Pancreas (tissue), 10 donors: ENCODE results near the gene APOL1. TPM values are rescaled to one million over a fixed set of nuclear protein-coding genes. Genes with fewer than 3 reads are reported as not detected.

Experiments used
- ATAC-seq, 4 donors: fragments of 200-7000 bp; cut with Tn5 transposase; one replicate each; pipeline versions ENCODE4 v1.8.0 to v1.9.1; 2020; ENCODE audit warnings: mild to moderate bottlenecking in 4 of 4, moderate library complexity in 4 of 4
- DNase-seq, 6 donors: peaks; one replicate each; pipeline ENCODE4 v3.0.0-alpha.2; 2020
- FAIRE-seq: peaks from 2 replicates; lab custom pipeline; 2012; peaks lifted over from hg19 to GRCh38; lab: Jason Lieb, UNC
- H3K27ac ChIP-seq, 4 donors: fragments of 200-600 bp; sonication (generic); 1 replicate in 3 of 4; 2 replicates in 1 of 4; pipeline versions ENCODE4 v1.5.0 to v1.8.0; 2020
- H3K27me3 ChIP-seq, 4 donors: fragments of 200-600 bp; one replicate each; pipeline ENCODE4 v1.8.0; 2021
- H3K36me3 ChIP-seq, 3 donors: fragments of 200-600 bp; sonication (generic) in 1 of 3; one replicate each; pipeline versions ENCODE4 v1.5.0 to v1.8.0; 2020 to 2021
- H3K4me1 ChIP-seq, 3 donors: fragments of 200-600 bp; one replicate each; pipeline ENCODE4 v1.8.0; 2021
- H3K4me3 ChIP-seq, 4 donors: fragments of 200-600 bp; sonication (generic) in 2 of 4; one replicate each; pipeline versions ENCODE4 v1.5.0 to v1.8.0; 2020 to 2021
- H3K9me3 ChIP-seq, 4 donors: fragments of 200-600 bp; one replicate each; pipeline ENCODE4 v1.8.0; 2021
- CTCF ChIP-seq, 4 donors: fragments of 200-600 bp; sonication (generic) in 3 of 4; IDR thresholded peaks; one replicate each; pipeline versions ENCODE4 v1.5.0 to v1.8.0; 2021; ENCODE audit warnings: antibody characterized with exemption in 4 of 4
- WGBS, 2 donors: extraction: QIAGEN DNeasy Blood & Tissue Kit; methylation state at CpG; one replicate each; pipeline ENCODE4 v1.1.7; 2013; 5-methylcytosine and 5-hydroxymethylcytosine counted together
- intact Hi-C, 3 donors: fragments of 100-400 bp; cut with DNase I; formaldehyde crosslinking; loops; one replicate each; pipeline versions ENCODE4 v1.11.1 to v1.14.2; 2022
- polyA plus RNA-seq, 2 donors: library from polyadenylated mRNA; stranded (reverse); fragments of 200-250 nt; gene quantifications; one replicate each; pipeline ENCODE4 v1.2.3, GENCODE V29; 2013
- total RNA-seq, 6 donors: library from RNA; stranded (reverse); fragmentation: NEBNext Ultra II Directional in 4 of 6; extraction: Animal tissue kit (Norgen Biotek cat#: 25700) in 4 of 6; gene quantifications; one replicate each; pipeline versions ENCODE4 v1.2.1 to v1.2.4, GENCODE V29; 2021 to 2023
- donor health status: healthy with polysubstance abuse.
- donor health status: DM: no; HTN: no; CAD: no; lungs with moderate emphysema.
- donor health status: DM: no; HTN: no; CAD: no.
- donor health status: control.
- donor health status: control.
- donor health status: Bipolar disorder and iron deficiency.
- donor health status: DM: yes; HTN: yes; CAD: no.
- donor health status: DM: no; HTN: no; CAD: no.
- donor health status: DM: no; HTN: no; CAD: no.
- donor health status: DM: yes; HTN: yes; CAD: no.

APOL1 gene
- total and polyA plus RNA-seq, 8 donors: 3.2 to 25.5 (median 5.5) TPM

DNA sequence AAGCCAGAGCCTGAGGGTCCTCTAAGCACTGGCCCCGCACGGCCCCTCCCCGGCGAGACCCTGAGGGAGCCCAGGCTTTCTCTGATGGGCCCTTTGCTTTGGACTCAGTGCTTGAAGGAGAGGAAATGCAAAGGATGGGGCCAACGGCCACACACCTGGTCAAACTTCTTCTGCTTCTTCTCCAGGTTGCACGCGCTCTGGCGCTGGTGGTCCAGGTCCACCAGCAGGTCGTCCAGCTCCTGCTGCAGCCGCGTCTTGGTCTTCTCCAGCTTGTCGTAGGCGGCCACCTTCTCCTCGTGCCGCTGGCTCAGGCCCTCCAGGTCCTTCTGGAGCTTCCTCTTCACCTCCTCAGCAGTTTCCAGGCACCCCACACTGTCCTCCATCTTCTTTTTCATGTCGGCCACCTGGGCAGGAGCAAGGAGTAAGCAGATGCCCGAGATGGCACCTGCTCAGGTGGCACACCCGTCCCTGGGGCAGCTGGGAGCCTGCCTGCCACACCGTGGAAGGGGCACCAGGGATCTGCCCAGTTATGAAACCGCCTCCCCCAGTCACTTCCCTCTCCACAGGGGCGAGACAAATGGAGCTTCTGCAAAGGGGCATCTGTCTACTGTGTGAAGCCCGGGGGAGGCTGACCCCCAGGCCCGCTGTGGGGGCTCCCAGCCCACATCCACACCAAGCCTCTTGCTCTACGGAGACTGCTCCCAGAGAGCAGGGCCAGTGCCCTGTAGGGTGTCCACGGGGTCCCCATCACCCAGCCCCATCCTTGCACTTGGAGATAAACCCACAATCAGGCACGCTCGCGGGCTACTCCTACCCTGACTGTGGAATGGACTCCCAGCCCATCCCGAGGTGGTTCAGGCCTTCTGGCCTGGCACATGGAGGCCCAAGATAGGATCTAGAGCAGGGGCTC lies 39.2 kb downstream of the APOL1 start:
- 94 to 95% methylated on average over 28 to 29 of the region's 29 CpGs for WGBS, 2 donors
- DNase-seq (peak in 3 of 6 donors; percentile 34 to 53 (median 41)), FAIRE-seq (no peak), ATAC-seq (peak in 1 of 4 donors; percentile 5)
- Histone ChIP-seq H3K27me3 (no peaks in the 10 kb centered on the region), H3K36me3 (peaks cover 27 to 90% (median 83%) of the 10 kb centered on the region in 3 donors), H3K9me3 (no peaks in the 10 kb centered on the region), H3K4me3 (no peak overlapping the region), H3K4me1 (no peaks in the 10 kb centered on the region), H3K27ac (no peak overlapping the region)
- no peak for TF ChIP-seq CTCF (IDR thresholded peaks at IDR 0.05)
- intact Hi-C loops: no loop called here

DNA sequence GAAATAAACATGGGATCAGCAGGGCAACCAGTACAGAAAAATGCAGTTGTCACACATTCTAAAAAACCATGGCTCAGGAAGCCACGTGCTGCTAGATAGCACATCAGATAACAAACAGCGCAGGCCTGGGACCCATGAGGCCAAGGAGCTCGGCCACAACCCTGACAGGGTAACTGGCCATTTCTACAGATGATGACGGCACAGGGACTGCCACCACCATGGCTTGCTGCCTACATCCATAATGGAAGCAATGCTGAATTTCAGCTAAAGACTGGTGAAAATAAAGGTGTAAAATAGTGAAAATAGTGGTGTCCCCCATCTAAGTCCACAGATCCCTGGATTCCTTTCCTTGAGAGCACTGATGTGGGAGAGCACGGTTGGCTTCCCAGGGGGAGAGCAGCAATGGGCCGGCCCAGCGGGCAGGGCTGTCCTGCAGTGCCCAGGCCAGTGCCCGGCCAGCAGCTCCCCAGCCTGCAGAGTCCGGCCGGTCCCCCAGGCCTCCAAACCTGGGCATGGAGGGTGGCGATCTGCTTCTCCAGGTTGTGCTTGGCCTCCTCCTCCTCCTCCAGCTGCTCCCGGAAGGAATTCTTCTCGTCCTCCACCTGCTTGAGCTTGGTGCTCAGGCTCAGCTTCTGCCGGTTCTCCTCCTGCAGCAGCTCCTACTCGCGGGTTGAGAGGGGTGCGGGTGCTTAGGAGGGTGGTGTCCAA lies 40.0 kb downstream of the APOL1 start:
- Histone ChIP-seq H3K27me3 (no peaks in the 10 kb centered on the region), H3K4me3 (no peak overlapping the region), H3K9me3 (no peaks in the 10 kb centered on the region), H3K36me3 (peaks cover 24 to 90% (median 84%) of the 10 kb centered on the region in 3 donors), H3K4me1 (no peaks in the 10 kb centered on the region), H3K27ac (no peak overlapping the region)
- intact Hi-C loops: no loop called here
- DNase-seq (peak in 3 of 6 donors; percentile 5 to 52 (median 44)), ATAC-seq (no peak), FAIRE-seq (no peak)
- WGBS, 2 donors: 87 to 92% methylated on average over 17 of the region's 17 CpGs
- TF ChIP-seq CTCF (IDR thresholded peaks at IDR 0.05): no peak

DNA sequence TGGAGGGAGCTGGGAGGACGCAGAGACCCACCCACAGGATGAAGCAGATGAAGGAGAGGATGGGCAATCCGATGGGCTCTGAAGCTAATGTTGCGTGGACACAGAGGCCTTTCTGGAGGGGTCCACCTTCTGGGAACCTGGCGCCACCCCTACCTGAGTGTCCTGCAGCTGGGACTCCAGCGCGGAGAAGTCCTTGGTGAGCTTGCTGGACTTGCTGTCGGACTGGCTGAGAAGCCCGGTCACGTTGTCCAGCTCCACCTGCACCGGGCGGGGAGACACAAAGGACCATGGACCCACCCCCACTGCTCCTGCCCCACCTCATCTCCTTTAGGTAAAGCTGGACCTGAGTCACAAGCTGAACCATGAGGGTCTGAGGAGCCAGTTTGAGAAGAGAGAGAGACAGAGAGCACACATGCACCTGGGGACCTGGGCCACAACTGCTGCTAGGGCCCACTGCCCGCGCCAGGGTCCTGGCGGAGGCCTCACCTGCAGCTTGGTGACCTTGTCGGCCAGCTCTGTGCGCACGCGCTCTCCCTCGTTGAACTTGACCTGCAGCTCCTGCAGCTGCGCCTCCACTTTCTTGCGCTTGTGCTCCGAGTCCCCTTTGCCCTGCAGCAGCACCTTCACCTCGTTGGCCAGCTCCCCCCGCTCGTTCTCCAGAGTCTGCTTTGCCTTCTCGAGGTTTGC lies 40.8 kb downstream of the APOL1 start:
- FAIRE-seq (no peak), DNase-seq (peak in 3 of 6 donors; percentile 31 to 64 (median 52)), ATAC-seq (no peak)
- Histone ChIP-seq H3K4me3 (no peak overlapping the region), H3K4me1 (no peaks in the 10 kb centered on the region), H3K36me3 (peaks cover 23 to 90% (median 84%) of the 10 kb centered on the region in 3 donors), H3K27ac (no peak overlapping the region), H3K27me3 (no peaks in the 10 kb centered on the region), H3K9me3 (no peaks in the 10 kb centered on the region)
- intact Hi-C loops: no loop called here
- TF ChIP-seq CTCF (IDR thresholded peaks at IDR 0.05): no peak
- WGBS, 2 donors: 89 to 94% methylated on average over 26 of the region's 26 CpGs

DNA sequence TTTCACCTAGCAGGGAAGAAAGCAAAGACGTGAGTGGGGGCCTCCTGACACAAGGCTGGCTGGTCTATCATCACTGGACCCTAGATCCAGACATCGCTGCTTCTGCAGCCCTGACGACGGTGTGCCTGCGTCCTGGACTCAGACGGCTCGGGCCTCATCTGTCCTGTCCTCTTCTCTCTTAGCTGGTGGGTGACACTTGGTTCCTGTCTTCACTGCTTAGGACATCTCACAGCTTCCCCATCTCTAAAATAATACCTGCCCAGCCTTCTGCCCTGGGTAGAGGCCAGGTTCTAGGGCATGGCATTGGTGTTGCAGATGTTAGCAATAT lies 41.3 kb downstream of the APOL1 start:
- H3K4me1 ChIP-seq: no peaks in the 10 kb centered on the region
- DNase-seq: peak in 1 of 6 donors; percentile 31
- no peak overlapping the region for H3K4me3 ChIP-seq
- WGBS, 2 donors: 93 to 95% methylated on average over 7 of the region's 7 CpGs
- no peaks in the 10 kb centered on the region for H3K27me3 ChIP-seq
- no peak for FAIRE-seq
- ATAC-seq: no peak
- H3K36me3 ChIP-seq: peaks cover 28 to 90% (median 84%) of the 10 kb centered on the region in 3 donors
- no peak for TF ChIP-seq CTCF (IDR thresholded peaks at IDR 0.05)
- intact Hi-C loops: no loop called here
- H3K27ac ChIP-seq: no peak overlapping the region
- H3K9me3 ChIP-seq: no peaks in the 10 kb centered on the region
